ENCODE results near the gene KRT2.

The KRT2 gene

DNA sequence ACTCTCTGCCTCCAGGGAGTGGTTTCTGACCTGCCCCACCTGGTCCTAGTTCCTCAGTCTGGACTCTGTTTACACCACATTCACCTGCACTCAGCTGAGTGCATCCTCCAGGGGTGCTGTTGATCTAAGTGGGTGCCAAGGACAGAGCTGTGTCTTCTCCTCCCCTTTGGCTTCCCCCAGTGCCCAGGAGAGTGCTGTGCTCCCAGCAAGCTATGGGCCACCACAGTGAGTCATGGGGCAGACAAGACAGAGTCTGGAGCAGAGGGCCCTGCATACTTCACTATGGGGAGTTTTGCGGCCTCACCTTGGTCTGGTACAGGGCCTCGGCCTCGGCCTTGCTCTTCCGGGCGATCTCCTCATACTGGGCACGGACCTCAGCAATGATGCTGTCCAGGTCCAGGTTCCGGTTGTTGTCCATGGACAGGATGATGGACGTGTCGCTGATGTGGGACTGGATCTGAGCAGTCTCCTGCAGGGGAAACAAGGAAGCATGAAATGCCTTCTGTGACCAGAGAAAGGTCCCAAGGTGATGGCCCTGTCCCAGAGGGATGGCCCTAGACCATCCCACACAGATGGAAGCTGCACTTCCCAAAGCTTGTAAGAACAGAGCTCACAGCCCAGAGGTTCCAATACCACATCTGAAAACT is 38.5 kb downstream of the KRT2 start:
- DNase-seq = no peak

DNA sequence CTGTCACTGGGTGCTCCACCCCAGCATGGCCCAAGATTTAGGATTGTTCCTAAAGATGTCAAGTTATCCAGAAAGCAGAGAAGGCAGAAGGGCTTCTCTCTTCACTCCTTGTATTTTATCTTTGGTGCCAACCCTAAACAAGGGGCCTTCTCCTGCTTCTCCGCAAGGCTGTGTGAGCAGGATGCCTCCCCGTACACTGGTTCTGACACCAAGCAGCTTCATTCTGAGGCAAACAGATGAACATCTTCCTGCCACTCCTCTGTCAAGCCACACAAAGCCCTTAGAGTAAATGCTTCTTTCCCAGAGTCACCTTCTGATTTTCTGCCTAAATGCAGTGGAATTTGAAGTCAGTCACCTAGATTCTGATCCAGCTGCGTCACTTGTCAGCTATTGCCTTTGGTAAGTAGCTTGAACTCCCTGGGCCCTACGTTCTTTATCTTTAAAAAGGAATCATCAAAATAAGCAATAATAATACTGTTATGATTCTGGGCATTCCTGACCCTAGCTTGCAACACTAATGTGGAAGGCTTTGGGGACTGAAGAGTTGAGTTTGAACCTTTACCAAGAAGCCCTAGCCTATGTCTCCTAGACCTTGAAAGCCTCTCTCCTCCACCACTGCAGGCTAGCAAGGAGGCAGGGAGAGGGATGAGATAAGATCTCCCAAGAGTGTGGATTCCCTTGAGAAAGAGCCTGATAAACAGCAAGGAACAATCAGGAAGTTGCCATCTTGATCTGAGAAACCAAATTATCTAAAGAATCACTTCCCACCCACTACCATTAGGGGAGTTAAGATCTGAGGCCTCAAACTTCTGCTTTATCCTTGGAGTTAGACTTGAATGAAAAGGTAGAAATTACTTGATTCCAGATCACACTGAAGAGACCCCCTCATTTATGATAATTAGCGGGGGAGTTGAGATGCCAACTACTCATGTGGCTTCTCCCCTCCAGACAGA is 39.3 kb downstream of the KRT2 start:
- DNase-seq = no peak

DNA sequence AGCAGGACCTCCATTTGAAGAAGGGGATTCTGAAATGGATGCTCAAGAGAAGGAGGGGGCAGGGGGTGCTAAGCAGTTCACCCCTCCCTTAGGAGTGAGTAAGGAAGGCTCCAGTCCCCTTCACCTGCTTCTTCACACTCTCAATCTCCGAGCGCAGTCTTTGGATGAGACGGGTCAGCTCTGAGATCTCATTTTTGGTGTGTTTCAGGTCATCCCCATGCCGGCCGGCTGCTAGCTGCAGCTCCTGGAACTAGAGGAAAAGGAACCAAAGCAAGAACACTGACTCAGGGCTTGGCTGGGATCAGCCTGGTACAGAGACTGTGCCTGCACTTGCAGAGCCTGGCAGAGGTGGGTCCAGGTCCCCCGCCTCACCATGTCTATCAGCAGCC is 40.9 kb downstream of the KRT2 start:
- DNase-seq = no peak

DNA sequence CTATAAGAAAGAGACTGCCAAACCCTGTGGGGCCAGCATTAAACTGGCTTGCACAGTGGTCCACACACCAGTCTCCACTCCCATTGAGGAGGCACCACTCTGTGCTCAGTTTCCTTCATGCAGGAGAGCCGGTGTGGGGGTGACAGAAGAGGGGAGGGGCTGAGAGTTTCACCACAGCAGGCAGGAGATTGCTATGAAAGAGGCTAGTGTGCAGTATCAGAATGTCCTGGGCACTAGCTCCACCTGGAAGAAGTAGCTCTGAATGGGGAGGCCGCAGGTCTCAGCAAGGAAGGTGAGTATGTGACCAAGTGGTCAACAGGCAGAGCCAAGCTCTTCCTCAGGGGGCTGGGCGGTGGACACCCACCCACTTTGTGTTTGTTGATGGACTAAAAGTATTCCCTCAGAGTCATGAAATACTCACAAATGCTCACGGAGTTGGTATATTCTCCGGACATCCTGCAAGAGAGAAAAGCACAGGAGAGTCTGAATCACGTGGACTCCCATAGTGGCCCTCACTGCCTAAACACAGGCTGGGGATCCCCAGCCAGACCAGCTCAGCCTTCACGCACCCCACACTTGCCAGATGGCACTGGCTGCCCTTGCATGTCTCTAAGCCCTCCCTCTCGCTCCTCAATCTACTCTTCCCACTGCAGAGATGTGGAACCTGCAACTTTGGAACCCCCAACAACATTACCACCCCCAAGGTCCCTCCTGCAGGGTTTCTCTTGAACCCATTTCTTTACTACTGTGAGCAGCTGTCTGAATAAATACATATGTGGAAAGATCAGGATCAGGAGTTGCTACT is 43.0 kb downstream of the KRT2 start:
- DNase-seq = no peak

DNA sequence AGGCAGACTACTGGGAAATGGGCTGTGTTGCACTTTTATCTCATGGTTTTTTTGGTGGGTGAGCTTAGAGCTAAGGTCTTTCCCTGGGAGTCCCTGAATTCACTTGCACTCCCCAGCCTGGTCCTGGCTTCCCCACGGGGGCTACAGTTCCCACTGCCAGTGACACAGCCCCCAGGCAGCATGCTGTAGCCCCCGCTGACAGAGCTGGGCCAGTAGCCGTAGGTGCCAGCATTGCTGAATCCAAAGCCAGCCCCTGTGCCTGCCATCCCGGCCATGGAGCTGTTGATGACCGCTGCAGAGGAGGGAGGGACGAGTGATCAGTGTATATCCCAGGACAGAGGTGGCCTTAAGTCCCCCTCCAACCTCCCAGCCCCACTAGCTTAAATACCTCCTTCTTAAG is 43.9 kb downstream of the KRT2 start:
- DNase-seq = no peak

DNA sequence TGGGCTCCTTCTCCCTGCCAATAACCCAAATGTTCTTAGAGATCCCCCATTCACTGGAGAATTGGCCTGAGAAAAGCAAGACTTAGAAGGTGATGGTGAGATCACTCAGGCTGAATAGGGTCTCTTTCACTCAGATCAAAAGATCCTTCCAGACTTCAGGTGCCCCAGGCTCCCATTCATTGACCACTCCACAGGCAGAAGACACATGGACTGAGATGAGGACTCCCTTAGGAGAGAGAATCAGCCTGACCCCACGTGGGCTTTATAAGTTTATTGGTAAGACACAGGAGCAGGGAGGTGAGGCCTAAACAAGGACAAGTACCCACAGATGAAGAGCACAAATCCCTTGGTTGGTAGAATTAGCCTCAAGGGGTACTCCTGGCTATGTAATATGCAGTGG is 44.7 kb downstream of the KRT2 start:
- no peak for DNase-seq

DNA sequence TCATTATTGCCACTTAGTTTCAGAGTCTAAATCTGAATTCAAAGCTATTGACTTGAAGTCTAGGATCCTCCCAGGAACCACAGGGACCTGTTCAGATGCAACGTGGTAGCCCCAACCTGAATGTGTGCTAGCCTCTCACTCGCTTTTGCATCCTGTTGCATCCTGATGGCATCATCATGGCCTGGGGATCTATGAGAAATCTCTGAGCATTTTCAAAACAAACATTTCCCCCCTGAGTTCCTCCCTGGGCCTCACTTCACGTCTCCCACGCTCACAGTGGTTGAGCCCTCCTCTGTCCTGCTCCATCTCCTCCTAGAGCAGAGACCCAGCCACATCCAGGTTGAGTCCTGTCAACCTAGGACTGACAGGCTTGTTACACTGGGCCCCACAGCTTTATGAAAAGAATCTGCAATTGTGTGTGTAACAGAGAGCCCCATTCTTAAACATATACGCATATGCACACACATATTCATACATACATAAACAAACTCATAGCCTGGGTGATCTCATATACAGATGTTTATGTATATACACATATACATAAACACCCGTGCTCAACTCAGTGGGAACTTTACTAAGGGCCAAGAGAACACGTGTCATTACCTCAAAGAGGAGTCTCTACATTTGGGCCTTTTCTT is 45.3 kb downstream of the KRT2 start:
- DNase-seq = no peak

DNA sequence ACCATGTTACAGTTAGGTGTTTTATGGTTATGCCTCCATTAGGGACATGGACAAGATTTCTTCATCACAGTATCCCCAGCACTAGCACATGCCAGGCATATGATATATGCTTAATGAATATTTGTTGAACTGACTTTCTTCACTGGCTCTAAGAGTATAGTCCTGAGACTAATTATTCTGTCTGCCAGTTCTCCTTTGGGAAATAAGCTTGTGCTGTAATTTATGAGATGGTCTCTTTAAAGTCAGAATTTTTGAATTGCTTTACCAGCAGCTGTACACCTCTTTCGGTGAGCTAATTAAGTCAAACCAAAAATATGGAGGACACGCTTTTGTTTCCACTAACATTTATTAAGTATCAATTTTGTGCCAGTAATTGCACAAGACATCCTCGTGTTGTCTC is 45.9 kb downstream of the KRT2 start:
- DNase-seq = no peak

DNA sequence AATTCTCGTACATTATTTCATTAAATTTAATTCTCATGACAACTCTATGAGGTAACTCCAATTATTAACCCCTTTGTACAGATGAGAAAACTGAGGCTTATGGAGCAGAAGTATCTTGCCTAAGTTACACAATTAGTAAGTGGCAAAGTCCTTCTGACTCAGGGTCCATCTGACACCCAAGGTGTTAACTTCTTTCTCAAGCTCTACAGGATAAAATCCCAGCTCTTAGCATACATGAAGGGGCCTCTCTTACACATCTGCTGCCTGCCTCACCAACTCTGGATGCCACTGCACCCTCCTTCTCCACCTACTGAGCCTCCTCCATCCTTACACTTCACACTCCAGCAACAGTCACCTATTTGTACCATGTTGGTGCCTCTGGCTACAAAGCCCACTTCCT is 46.5 kb downstream of the KRT2 start:
- DNase-seq = no peak

DNA sequence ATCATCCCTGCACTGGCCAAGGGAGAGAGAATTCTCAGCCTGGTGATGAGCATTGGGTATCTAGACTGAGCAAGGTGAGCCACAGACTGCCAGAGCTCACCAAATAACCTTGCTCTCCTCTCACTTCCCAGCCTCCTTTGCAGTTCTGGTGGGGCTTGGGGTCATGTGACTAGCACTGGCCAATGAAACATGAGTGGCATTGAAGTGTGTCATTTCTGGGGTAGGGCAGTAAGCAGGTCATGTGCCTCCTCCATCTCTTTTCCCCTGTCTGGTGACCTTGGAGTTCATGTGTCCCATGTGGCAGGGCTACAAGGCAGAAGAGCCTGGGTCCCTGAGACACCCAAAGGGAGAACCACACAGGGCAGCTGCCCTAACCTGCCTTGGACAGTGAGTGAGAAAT is 47.2 kb downstream of the KRT2 start:
- no peak for DNase-seq

DNA sequence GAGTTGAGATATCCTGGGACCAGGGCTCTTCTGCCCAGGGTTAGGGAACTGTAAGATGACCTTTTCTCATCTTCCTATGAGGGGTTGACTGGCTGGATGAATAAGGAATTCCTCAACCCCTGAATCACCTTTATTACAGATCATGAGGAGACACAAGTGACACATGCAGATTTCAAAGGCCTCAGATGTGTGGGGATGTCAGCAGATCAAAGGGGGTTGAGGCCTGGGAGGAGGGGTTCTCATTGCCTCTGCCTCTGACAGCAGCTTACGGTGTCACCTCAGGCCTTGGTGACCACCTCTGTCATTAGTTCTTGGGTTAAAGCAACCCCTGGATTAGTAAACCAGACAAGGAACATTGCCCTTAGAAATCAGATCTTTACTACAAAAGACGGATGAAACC is 48.7 kb downstream of the KRT2 start:
- no peak for DNase-seq

DNA sequence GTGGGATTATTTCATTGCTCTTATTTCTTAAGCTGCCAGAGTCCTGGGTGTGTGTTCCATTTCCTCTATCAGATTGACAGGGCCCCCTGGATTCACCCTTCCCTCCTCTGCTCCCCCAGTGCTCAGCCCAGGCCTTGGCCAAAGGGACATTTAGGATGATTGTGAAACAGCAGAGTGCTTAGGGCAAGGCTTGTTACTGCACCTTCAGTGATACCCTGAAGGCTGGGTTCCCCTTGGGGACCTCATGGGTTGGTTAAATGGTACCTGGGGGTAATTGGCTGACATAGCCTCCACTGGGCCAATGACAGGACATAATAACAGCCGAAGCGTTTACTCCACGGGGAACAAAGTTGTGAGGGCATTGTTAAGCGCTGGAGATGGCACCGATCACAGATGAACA is 49.5 kb downstream of the KRT2 start:
- no peak for DNase-seq

DNA sequence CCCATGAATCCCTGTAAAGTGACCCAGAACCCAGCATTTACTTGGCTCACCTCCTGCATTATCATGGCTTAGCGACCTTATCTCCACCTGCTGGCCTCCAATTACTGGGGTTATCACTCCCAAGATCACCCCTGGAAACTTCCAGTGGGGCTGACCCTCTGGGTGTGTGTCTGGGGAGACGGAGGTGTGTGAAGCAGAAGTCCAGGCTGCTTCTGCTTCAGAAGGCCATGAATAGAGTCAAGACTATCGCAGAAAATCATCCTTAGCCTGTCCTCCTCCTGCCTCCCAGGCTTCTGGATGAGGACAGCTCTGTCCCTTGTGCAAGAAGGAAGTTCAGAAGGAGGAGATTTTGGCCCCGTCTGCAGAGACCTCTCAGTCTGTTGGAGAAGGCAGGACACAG is 50.3 kb downstream of the KRT2 start:
- DNase-seq = no peak

DNA sequence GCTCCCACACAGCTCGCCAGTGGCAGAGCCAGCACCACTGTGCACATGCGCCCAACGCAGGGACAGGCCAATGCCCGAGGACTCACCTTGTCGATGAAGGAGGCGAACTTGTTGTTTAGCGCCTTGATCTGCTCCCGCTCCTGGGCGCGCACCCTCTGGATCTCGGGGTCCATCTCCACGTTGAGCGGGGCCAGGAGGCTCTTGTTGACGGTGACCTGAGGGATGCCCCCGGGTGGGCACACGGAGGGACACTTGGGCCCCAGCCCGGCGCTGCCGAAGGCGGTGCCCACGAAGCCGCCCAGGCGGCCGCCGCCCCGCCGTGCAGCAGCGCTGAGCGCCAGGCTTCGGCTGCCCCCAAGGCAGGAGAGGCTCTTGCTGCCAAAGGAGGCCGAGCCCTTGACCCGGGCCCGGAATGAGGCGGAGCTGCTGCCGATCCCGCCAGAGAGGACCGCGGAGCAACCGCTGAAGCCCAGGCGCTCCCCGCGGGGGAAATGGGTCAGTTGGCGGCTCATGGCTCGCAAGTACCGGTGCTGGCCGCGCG is 51.0 kb downstream of the KRT2 start, which contains the start of gene KRT72:
KRT72 (minus strand) TSS at position 523 of the 541 bp plus-strand sequence; CDS start at position 512, 11 bp downstream.
- DNase-seq = no peak

DNA sequence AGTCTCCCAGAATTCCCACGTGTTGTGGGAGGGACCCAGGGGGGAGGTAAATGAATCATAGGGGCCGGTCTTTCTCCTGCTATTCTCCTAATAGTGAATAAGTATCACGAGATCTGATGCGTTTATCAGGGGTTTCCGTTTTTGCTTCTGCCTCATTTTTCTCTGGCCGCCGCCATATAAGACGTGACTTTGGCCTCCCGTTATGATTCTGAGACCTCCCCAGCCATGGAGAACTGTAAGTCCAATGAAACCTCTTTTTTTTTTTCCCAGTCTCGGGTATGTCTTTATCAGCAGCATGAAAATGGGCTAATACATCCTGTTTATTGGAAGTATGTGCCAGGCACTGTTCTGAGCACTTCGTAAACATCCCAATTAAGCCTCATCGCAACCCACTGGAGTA is 51.5 kb downstream of the KRT2 start:
- no peak for DNase-seq

DNA sequence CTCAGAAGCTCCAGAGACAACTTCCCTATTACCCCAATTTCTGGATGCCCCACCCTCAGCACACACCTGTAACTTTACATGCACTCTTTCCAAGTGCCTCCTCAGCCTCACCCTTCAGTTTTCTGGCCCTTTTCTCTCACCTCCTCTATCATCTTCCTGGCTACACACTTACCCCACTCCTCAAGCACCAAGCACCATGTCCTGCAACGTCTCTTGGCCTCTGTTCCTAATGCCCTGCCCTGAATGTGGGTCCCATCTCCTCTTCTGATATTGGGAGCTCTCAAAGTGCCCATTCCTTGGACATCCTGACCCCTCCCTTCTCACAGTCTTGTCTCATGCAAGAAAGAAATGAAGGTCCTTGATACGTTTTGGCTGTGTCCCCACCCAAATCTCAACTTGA is 51.9 kb downstream of the KRT2 start:
- no peak for DNase-seq

DNA sequence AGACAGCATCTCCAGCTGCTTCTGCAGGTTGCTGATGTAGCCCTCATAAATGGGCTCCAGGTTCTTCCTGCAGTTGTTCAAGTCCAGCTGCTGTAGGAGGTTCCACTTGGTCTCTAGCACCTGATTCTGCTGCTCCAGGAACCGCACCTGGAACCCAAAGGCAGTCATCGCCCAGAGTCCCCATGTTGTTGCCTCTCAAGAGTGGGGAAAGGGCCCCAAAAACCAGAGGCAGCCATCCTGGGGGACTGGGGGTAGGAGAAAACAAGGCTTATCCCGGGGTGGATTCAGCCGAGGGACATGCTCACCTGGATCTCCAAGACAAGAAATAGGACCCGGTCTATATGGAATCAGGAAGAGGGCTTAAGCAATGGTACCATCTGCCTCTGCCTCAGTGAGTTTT is 53.0 kb downstream of the KRT2 start:
- no peak for DNase-seq
